GM19397 (cell line): ENCODE measurements around the gene GSN.
"Not testable (repeated sequence)": the region's sequence is repeated elsewhere in the genome, so short reads cannot be mapped to it uniquely, and the experiment has no call there.

ENCODE experiments used
- ATAC-seq: cut with Tn5 transposase; IDR thresholded peaks from one replicate; pipeline ENCODE4 v1.9.1; 2021; ENCODE audit warnings: mild to moderate bottlenecking, moderate library complexity; ENCODE audit not compliant: unreplicated experiment

GSN gene

DNA sequence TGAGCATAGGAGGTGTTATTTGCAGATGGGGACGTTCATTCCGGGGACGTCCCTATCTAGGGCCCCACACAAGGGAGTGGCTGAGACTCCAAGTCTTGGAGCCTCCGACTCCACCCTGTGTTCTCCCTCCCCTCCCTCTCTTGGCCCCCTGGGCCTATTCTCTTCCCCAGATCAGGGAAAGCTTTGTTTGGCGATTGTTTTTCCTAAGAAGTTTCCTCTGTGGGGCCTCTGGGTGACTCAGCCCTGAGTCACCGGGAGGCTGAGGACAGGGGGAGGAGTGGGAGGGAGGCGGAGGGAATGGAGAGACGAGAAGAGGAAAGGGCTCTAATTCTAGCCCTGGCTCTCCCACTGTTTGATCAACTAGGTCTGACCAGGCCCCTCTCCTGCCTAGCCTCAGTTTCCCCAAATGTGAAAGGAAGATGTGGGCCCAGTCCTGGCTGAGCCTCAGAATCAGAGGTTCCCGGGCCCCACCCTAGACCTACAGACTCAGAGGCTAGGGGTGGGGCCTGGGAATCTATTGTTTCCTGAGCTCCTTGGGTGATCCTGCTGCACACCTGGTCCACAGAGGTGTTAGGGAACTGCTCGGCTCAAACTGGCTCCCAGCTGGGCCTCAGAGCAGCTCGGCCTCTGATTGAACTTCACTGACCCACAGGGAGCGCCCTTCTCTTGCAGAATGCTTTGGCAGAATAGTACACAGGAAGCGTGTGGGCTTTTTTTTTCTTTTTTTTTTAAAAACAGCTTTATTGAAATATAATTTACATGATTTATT, 19.2 kb downstream of the GSN start:
- ATAC-seq: no peak

DNA sequence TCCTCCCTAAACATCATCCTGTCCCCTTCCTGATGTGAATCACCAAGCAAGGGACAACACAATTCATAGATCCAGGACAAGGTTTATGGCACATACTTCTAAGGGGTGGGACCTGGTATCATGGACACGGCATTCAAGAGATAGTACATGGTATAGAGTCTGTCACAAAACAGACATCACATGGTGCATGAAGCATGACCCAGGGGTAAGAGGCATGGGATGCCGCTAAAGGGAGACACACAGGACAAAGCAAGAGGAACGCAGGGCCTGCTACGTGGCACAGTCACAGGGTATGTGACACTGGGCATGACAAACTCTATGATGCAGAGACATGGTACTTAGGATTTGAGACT, 20.7 kb downstream of the GSN start:
- ATAC-seq: no peak

DNA sequence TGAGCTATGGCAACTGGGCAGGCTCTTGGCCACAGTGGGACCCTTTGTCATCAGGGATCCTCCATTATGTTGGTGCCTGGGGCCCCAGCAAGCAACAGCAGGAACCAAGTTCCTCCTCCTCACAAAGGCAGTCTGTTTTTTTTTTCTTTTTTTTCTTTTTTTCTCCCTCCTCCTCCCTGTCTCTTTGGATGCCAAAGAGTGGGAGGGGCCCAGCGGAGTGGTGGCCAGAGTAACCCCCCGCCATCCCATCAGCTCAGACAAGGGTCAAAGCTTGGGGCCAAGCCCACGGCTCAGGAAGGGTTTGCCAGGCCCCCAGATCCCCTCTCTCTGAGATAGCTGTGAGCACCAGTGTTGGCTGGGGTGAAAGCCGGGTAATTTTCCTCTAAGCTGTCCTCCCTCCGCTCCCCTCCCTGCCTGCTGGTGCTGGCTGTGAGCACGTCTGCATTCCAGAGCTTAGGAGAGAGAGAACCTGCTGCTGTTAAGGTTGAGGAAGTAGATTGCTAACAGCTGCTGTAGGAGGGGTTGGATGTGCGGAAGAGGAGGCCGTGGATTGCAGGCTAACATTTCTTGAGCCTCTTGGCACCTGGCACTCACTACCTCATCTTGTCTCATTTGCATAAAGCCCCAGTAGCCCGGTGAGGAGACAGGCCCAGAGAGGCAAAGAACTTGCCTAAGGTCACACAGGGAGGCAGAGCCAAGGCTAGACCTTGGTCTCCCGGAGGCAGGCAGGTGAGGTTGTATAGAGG, 21.2 kb downstream of the GSN start:
- ATAC-seq: no peak

DNA sequence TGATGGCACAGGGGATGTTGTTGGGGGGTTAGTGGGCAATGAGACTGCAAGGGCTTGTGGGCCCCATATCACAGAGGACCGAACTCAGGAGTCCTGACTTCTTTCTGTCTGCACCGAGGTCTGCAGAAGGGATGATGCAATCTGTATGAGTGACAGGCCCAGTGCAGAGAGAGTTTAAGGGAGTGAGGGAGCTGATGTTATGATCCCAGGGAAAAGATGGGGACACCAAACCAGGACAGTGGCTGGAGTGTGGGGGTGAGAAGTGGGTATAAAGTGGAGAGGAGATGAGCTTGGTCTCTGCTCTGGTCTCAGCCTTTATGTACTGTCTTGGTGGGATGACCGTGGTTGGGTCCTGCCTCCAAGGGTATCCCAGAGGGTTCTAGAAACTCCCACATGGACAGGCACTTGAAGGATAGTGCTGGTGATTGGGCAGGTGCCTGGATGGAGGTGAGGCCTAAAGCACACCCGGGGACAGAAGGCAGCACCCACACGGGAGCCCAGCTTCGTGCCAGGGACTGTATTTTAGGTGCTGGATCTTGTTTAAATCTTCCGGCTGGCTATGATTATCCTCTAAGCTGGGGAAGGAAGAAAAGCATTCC, 21.9 kb downstream of the GSN start:
- no peak for ATAC-seq

DNA sequence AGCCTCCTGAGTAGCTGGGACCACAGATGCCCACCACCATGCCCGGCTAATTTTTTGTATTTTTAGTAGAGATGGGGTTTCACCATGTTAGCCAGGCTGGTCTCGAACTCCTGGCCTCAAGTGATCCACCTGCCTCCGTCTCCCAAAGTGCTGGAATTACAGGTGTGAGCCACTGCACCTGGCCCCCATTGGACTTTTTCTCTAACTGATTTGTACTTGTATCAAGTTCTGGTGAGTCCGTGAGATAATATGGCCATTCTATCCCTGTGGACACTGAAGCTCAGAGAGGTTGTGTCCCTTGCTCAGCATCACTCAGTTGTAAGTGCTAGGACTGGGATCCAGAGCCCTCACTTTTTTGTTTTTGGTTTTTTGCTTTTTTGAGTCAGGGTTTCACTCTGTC, 23.6 kb downstream of the GSN start:
- ATAC-seq: not testable (repeated sequence)

DNA sequence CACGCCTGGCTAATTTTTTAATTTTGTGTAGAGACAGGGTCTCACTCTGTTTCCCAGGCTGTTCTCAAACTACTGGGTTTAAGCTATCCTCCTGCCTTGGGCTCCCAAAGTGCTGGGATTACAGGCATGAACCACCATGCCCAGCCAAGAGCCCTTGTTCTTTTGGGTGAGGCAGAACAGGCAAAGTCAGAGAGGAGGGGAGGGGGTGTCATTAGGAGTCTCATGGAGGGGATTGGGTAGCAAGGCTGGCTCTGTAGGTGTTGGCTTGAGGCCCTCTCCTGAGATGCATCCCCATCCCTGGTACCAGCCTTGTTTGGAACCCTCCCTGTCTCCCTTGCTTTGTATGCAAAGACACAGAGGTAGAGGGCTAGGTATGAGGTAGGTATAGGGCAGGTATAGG, 24.1 kb downstream of the GSN start:
- no peak for ATAC-seq

DNA sequence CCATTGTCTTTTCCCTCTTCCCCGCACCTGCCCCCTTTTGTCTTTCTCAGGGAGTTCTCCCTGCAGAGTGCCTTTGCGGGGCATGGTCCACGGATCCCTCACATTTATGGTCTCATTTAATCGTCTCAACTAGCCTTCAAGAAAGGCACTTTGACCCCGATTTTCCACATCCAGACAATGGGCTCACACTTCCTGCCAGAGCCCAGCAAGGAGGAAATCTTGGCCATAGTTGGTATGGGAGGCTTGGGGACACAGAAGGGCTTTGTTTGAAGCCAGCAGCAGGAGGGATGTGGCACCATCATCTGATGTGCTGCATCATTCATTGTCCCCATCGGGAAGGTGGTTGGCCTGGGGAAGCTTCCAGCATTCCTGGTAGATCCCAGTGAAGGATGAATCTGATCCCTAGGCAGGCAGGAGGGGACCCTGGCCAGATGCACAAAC, 24.9 kb downstream of the GSN start:
- no peak for ATAC-seq

DNA sequence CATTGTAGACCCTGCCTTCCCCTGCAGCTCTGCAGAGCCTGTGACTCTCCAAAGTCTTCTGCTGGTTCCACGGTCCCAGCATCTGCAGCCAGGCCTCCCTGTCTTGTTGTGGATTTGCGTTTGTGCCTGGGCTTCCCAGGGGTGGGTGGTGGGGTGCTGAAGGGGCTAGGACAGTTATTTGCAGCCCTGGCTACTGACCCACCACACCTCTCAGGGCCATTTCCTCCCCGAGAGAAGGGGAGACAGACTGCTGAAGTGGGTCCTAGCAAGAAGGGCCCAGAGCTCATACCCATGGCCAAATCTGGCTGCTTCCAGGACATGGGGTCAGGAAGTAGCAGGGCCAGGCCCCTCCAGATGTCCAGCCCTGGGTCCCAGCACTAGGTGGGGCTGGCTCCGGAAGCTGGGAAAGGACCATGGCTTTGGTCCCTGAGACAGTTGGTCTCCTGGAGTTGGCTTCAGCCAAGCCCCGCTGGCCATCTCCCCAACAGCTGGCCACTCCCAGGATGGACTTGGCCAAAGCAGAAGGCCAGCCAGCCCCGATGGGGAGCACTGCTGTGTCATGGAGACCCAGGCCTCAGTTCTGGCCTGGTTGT, 26.3 kb downstream of the GSN start:
- ATAC-seq: no peak

DNA sequence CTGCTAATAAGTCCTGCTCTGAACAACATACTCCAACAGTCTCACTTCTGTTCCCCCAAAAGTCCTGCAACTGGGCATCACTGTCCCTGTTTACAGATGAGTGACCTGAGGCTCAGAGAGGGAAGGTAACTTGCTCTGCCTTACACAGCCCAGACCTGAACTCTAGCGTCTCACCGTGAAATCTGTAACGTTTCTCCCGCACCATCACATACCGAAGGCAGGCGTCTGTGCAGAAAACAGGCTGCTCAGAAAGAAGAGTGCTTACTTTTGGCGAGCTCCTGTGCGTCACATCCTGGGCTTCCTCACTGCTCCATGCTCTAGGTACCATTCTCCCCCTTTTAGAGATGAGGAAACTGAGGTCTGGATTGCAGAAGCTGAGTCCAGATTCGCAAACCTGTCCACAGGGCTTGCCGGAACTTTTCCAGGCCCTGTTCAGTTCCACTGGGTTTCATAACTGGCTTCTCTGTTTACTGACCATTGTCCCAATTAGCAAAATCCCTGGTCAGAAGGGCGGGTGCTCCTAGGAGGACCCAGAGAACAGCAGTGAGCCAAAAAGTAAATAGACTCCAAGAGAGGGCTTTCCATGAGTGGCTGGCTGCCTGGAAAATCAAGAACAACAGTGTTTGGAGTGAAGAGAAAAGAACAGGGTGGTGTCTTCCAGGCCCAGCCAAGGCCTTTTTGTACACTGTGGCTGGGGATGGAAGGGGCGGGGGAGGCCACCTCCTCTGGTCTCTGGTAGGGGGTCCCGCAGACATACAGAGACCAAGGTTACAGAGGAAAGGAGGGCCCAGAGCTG, 27.1 kb downstream of the GSN start:
- ATAC-seq: no peak

DNA sequence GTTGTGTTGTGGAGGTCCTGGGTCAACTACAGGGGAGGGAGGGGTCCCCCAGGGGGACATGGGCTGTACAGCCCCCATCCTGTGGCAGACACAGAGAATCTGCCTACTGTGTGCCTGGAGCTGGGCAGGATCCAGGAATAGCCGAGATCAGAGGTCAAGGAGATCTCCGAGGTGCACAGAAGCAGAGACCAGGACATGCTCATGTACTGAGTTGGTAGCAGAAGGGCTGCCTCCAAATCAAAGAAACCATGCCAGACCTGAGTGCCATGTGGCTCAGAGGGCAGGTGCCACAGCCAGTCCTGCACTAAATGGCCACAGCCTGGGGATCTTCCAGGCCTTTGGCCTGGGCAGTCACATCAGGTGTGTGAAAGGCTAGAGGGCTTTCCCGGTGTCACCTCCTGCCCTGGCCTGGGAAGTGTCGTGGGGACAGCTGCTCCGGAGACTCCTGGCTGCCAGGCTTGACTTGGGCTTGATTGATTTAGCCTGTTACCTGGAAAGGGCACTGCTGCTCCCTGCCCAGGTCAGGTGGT, 27.8 kb downstream of the GSN start:
- no peak for ATAC-seq

DNA sequence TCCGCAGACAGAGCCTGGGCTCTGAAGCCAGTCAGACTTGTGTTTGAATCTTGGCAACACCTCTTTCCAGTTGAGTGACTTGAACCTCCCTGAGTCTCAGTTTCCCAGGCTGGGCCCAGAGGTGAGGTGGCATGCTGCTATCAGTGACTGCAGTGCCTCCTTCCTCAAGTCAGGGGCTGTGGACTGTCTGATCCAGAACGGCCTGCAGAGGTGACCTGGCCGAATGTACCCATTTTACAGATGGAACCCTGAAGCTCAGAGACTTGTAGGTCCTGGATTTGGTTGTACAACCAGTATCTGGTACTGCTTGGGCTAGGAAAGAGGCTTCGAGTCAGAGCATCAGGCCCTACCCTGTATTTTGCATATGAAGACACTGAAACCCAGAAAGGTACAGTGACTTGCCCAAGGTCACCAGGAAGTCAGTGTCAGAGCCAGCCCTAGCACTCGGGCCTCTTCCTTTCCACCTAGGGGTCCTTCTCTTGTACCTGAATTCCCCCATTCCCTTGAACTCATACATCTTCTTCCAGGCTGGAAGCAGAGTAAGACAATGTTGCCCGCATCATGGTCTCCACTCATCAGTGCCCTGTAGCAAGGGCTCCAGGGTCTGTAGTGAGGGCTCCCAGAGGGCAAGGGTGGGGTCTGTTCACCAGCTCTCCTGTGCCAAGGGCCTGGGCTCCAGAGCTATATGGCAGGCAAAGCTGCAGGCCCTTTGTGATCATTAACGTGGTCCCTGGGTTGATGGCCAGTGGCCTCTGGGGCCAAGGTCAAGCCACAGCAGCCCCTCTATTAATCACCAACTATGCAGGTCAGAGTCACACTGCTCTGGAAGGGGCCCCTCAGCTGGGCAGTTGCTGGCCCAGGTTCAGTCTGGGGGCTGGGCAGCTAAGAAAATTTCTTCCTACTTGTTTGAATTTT, 28.5 kb downstream of the GSN start:
- ATAC-seq: no peak

DNA sequence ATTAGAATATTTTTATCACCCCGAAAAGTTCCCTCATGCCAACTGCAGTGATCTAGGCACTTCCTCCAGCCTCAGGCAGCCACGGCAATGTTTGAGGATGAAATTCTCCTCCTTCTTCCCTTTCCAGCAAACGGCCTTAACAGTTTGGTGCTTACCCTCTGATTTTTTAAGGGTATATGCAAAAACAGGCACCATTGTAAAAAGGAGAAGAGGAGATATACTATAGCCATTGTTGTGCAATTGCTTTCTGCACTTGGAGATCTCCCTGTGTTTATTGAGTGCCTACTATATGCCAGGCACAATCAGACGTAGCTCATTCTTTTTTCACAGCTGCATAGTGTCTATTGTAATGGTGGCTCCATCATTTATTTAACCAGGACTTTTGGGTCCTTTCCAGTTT, 29.4 kb downstream of the GSN start:
- no peak for ATAC-seq

DNA sequence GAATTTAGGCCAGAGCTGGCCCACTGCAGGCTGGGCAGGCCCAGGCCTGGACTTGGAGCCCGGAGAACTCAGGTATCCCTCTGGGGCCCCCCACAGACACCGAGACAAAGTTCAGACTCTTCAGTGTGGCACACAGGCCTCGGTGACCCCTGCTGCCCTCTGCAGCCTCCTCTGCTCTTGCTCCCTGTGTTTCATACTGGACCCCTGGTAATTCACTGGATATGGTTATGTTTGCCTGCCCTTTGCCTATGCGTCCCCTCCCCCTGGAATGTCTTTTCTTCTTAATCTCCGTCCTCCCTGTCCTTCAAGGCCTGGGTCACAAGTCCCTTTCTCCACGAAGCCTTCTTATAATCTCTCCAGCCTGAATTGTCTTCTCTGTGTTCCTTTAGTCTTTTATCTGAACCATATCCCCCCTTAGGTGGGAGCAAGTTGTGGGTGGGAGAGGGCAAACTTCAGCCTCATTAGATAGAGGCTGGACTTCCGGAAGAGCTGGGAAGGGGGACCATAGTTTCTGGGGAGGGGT, 30.1 kb downstream of the GSN start:
- no peak for ATAC-seq

DNA sequence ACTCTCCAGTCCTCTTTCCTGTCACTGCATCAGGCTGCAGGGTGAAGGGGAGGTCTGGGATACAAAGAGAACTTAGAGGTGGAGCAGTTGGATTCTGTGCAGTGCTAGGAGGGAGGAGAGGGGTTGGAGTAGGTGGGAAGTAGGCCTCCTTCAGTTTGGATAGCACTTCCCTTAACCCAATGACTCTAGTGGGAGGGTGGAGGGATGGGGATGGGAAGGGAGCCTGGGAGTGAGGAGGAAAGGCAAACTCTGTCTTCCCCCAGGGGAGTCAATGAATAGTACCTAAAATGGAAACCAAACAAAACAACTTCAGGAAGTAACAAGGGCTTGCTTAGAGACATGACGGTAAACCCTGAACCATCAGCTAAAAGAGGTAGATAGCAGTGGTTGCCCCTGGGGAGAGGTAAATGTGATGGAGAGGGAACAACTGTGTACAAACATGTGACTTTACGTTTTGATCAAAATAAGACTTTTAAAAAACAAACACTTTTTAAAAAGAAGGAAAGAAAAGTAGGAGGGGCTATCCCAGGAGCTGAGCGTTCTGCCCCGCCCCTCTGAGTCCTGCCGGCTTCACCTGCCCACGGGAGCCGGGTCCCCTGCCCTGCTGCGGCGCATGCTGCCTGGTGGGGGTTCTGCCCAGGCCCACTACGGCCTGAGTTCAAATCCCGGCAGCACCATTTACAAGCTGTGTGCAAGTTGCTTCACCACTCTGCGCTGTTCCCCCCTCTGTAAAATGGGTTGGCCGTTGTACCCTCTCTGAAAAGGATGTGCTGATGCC, 30.9 kb downstream of the GSN start:
- no peak for ATAC-seq

DNA sequence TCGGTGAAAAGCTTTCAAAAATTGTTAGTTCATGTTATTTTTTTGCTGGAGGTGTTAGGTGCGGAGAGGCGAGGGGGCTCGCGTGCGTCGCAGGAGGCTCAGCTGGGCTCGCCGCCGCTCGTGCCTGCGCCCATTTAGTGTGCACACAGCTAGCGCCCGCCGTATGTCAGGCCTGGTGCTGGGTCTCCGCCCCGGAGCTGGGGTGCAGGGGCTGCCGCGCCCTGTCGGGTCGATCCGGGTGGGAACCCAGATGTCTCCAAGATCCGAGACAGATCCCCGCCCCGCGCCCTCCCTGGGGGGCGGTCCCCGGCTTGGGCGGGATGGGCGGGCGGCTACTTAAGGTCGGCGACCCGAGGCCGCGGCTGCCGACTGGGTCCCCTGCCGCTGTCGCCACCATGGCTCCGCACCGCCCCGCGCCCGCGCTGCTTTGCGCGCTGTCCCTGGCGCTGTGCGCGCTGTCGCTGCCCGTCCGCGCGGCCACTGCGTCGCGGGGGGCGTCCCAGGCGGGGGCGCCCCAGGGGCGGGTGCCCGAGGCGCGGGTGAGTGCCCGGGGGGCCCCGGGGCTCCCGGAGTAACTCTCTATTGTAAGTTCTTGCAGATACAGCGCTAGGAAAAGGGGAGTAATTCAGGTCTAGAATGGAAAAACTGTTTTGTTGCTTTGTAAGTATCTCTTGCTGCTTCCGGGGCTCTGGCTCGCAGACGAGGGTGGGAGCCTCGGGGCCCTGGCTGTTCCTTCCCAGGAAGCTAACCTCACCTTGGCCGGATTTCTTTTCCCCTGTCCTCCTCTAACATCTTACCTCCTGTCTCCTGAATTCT, 31.7 kb downstream of the GSN start:
- no peak for ATAC-seq

DNA sequence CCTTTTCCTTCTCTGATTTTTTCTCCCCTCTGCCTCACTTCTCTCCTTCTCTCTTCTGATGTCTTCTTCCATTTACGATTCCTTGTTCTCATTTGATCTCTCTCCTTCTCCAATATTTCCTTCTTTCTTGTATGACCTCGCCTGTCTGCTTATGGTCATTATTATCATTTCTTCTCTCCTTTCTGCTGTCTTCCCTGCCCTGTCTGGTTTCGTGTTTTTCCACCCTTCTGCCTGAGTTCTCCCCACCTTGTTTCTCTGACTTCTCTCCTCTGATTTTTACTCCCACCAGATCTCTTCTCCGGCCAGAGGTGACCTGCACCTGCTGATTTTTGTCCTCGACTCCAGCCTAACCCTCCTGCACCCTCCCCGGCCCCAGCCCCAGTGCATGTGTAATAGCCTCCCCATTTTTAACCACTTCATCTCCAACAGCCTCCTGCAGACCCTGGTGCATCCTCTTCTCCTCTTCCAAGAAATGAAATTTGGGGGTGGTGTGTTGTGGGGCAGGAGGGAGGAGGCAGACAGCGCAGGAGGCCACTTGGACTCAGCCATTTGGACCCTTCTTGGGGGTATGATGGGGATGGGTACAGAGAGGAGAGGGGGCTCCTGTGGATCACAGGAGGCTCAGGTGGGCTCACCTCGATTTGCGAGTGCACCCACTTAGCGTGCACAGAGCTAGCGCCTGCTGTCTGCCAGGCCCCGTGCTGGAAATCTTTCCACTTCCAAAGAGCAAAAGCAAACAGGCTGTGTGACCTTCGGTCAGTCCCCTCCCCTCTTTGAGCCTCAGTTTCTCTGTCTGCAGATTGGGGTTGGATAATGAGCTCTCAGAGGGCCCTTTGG, 32.5 kb downstream of the GSN start:
- ATAC-seq: no peak

DNA sequence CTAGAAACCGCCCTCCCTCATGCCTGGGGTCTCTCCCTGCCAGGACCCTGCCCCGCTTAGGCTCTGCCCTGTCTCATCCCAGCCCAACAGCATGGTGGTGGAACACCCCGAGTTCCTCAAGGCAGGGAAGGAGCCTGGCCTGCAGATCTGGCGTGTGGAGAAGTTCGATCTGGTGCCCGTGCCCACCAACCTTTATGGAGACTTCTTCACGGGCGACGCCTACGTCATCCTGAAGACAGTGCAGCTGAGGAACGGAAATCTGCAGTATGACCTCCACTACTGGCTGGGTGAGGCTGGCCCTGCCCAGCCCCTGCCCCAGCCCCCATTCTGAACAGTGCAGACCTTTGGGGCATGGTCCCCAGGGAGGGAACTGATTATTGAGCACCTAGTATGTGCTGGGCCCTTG, 33.9 kb downstream of the GSN start:
- ATAC-seq: no peak
